Measurements from ENCODE around the gene RAB40C. TPM values are rescaled to one million over a fixed set of nuclear protein-coding genes. Genes with fewer than 3 reads are reported as not detected.

RAB40C gene
- total RNA-seq, 1 donor from 2014 or later: 5.7 TPM

DNA sequence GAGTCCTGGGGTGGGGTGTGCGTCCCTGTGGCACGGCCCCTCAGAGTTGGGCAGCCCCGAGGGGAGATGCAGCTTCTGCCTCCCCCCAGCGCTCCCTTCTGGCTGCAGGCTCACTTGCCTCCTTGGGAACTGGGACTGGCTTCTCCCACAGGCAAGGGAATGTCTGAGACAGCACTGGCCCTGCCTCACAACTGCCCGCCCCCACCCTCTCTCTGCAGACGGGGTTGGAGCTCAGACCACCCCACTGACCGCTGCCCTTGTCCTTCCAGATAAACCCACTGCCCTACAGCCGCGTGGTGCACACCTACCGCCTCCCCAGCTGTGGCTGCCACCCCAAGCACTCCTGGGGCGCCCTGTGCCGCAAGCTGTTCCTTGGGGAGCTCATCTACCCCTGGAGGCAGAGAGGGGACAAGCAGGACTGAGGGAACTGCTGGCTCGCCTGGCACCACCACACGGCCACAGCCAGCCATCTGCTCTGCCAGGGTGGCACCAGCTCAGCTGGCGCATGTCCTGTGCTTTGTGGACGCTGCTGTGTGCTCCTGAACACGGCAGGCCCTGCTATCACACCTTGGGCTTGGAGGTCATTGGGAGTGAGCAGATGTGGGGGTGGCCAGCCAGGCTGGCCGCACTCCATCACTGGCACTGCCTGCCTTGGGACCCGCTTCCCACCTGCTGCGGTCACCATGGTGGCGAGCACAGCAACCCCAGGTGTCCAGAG, 7.1 kb upstream of the RAB40C start:
- Histone ChIP-seq H3K4me3 (ENCODE audit: low read length in 3 of 3) (no peak overlapping the region), H3K4me1 (ENCODE audit: control insufficient read depth in 3 of 3, insufficient read depth in 3 of 3, low read length in 3 of 3) (peaks cover 25 to 40% (median 37%) of the 10 kb centered on the region in 3 donors), H3K36me3 (ENCODE audit: control insufficient read depth in 3 of 3, insufficient read depth in 3 of 3, low read length in 3 of 3) (peaks cover 0 to 9% (median 2%) of the 10 kb centered on the region in 3 donors), H3K9ac (ENCODE audit: low read depth in 1 of 3, low read length in 3 of 3) (peak overlapping the region in 1 of 3 donors; percentile 25), H3K27me3 (ENCODE audit: control insufficient read depth in 3 of 3, insufficient read depth in 3 of 3, low read length in 3 of 3) (peaks cover 0 to 5% (median 0%) of the 10 kb centered on the region in 3 donors), H3K27ac (ENCODE audit: low read depth, low read length) (no peak overlapping the region), H3K9me3 (ENCODE audit: control insufficient read depth in 3 of 3, low read length in 3 of 3) (no peaks in the 10 kb centered on the region)

DNA sequence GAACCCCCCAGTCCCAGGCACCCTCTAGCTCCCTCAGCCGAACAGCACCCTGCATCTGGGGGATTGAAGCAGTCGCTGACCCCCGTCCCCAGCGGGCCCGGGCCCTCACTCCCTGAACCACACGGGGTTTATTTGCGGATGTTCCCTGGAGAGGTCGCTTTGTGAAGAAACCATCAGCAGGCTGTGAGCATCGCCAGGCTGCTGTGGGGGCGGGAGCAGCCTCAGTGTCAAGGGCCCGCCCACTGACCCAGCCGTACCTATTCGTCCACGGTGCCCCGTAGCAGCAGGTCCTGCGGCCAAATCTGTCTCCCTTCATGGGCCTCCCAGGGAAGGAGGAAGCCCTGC, 6.4 kb upstream of the RAB40C start:
- Histone ChIP-seq H3K9ac (ENCODE audit: low read depth in 1 of 3, low read length in 3 of 3) (peak overlapping the region in 1 of 3 donors; percentile 25), H3K9me3 (ENCODE audit: control insufficient read depth in 3 of 3, low read length in 3 of 3) (no peaks in the 10 kb centered on the region), H3K27ac (ENCODE audit: low read depth, low read length) (no peak overlapping the region), H3K4me1 (ENCODE audit: control insufficient read depth in 3 of 3, insufficient read depth in 3 of 3, low read length in 3 of 3) (peaks cover 32 to 46% (median 43%) of the 10 kb centered on the region in 3 donors), H3K36me3 (ENCODE audit: control insufficient read depth in 3 of 3, insufficient read depth in 3 of 3, low read length in 3 of 3) (peaks cover 0 to 9% (median 2%) of the 10 kb centered on the region in 3 donors), H3K27me3 (ENCODE audit: control insufficient read depth in 3 of 3, insufficient read depth in 3 of 3, low read length in 3 of 3) (peaks cover 0 to 5% (median 0%) of the 10 kb centered on the region in 3 donors), H3K4me3 (ENCODE audit: low read length in 3 of 3) (no peak overlapping the region)

DNA sequence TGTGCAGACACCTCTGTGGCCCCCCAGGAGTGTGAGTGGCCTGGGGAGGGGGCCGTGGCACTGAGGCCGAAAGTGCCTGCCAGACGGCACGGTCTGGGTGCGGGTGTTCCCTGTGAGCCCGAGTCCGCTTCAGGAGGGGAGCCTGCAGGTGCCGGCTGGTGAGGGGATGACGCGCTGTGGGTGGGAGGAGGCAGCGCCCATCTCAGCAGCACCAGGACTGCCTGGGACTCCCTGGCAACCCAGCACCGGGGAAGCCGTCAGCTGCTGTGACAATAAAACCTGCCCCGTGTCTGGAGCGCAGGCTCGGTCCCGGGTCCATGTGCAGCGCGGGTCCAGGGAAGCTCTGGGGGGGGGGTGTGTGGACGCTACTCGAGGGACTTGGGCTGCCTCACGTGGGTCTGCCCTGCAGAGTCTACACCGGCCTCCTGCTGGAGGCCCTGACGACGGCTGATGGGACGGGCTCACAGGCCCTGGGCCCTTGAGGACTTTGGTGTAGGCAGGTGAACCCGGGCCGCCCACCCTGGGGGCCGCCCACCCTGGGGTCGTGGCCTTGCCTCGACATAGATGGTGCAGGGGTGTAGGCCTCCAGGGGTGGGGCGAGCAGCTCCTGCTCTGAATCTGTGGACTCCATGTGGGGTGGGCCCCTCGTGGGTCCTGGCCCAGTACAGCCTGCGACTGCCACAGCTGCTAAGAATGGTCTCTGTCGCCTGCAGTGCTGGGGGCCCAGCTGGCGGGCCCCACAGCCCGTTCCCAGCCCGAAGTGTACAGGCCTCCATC, 5.9 kb upstream of the RAB40C start:
- H3K4me1 ChIP-seq (ENCODE audit: control insufficient read depth in 3 of 3, insufficient read depth in 3 of 3, low read length in 3 of 3): peaks cover 32 to 50% (median 44%) of the 10 kb centered on the region in 3 donors
- no peak overlapping the region for H3K27ac ChIP-seq (ENCODE audit: low read depth, low read length)

DNA sequence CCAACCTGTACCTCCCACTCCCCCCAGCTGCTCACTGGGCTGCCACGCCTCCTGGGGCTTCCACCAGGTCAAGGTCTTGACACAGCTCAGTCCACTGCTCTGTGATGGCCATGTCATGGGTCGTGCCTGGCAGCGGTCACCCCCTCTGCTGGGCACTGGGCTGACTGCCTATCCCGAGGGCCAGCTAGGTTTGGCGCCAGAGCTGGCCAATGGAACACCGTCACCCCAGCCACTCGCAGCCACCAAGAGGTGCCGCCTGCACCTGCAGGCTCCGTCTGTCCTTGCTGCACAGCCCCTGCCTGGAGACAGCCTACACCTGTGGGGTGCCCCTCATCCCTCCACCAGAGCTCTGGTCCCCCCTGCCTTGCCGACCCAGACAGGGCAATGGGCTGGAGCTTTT, 4.5 kb upstream of the RAB40C start:
- Histone ChIP-seq H3K4me1 (ENCODE audit: control insufficient read depth in 3 of 3, insufficient read depth in 3 of 3, low read length in 3 of 3) (peaks cover 32 to 52% (median 44%) of the 10 kb centered on the region in 3 donors), H3K36me3 (ENCODE audit: control insufficient read depth in 3 of 3, insufficient read depth in 3 of 3, low read length in 3 of 3) (peaks cover 0 to 5% (median 4%) of the 10 kb centered on the region in 3 donors), H3K9me3 (ENCODE audit: control insufficient read depth in 3 of 3, low read length in 3 of 3) (no peaks in the 10 kb centered on the region), H3K9ac (ENCODE audit: low read depth in 1 of 3, low read length in 3 of 3) (peak overlapping the region in 2 of 3 donors; percentile 16 to 30), H3K27me3 (ENCODE audit: control insufficient read depth in 3 of 3, insufficient read depth in 3 of 3, low read length in 3 of 3) (peaks cover 0 to 5% (median 0%) of the 10 kb centered on the region in 3 donors), H3K27ac (ENCODE audit: low read depth, low read length) (no peak overlapping the region), H3K4me3 (ENCODE audit: low read length in 3 of 3) (no peak overlapping the region)

More for the DNA sequence above, 5.9 kb upstream of the RAB40C start:
- Histone ChIP-seq H3K27me3 (ENCODE audit: control insufficient read depth in 3 of 3, insufficient read depth in 3 of 3, low read length in 3 of 3) (peaks cover 0 to 5% (median 0%) of the 10 kb centered on the region in 3 donors), H3K4me3 (ENCODE audit: low read length in 3 of 3) (no peak overlapping the region), H3K9ac (ENCODE audit: low read depth in 1 of 3, low read length in 3 of 3) (no peak overlapping the region), H3K9me3 (ENCODE audit: control insufficient read depth in 3 of 3, low read length in 3 of 3) (no peaks in the 10 kb centered on the region), H3K36me3 (ENCODE audit: control insufficient read depth in 3 of 3, insufficient read depth in 3 of 3, low read length in 3 of 3) (peaks cover 0 to 9% (median 2%) of the 10 kb centered on the region in 3 donors)

DNA sequence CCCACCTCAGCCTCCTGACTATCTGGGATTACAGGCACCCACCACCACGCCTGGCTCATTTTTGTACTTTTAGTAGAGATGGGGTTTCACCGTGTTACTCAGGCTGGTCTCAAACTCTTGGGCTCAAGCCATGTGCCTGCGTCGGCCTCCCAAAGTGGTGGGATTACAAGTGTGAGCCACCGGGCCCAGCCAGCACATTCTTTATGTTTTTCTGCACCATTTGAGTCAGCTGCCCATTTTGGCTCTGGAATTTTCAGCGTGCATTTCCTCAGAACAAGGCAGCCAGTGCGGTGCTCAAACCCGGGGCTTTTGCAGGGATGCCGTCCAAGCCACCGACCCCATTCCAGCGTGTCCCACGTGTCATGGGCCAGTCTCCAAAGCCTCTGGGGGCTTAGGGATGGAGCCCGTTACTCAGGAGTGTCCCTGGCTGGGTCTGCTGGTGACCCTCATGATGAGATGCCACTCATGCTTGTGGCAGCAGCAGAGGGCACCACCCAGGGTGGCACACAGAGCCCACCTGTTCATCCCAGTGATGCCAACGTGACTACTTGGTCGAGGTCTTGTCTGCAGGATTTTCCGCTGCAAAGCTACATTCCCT, 3.7 kb upstream of the RAB40C start:
- H3K9me3 ChIP-seq (ENCODE audit: control insufficient read depth in 3 of 3, low read length in 3 of 3): no peaks in the 10 kb centered on the region
- peaks cover 0 to 5% (median 0%) of the 10 kb centered on the region in 3 donors for H3K27me3 ChIP-seq (ENCODE audit: control insufficient read depth in 3 of 3, insufficient read depth in 3 of 3, low read length in 3 of 3)
- H3K4me3 ChIP-seq (ENCODE audit: low read length in 3 of 3): no peak overlapping the region
- peaks cover 0 to 4% (median 1%) of the 10 kb centered on the region in 3 donors for H3K36me3 ChIP-seq (ENCODE audit: control insufficient read depth in 3 of 3, insufficient read depth in 3 of 3, low read length in 3 of 3)
- H3K4me1 ChIP-seq (ENCODE audit: control insufficient read depth in 3 of 3, insufficient read depth in 3 of 3, low read length in 3 of 3): peaks cover 38 to 60% (median 52%) of the 10 kb centered on the region in 3 donors
- peak overlapping the region in 2 of 3 donors; percentile 27 to 98 for H3K9ac ChIP-seq (ENCODE audit: low read depth in 1 of 3, low read length in 3 of 3)
- H3K27ac ChIP-seq (ENCODE audit: low read depth, low read length): no peak overlapping the region

DNA sequence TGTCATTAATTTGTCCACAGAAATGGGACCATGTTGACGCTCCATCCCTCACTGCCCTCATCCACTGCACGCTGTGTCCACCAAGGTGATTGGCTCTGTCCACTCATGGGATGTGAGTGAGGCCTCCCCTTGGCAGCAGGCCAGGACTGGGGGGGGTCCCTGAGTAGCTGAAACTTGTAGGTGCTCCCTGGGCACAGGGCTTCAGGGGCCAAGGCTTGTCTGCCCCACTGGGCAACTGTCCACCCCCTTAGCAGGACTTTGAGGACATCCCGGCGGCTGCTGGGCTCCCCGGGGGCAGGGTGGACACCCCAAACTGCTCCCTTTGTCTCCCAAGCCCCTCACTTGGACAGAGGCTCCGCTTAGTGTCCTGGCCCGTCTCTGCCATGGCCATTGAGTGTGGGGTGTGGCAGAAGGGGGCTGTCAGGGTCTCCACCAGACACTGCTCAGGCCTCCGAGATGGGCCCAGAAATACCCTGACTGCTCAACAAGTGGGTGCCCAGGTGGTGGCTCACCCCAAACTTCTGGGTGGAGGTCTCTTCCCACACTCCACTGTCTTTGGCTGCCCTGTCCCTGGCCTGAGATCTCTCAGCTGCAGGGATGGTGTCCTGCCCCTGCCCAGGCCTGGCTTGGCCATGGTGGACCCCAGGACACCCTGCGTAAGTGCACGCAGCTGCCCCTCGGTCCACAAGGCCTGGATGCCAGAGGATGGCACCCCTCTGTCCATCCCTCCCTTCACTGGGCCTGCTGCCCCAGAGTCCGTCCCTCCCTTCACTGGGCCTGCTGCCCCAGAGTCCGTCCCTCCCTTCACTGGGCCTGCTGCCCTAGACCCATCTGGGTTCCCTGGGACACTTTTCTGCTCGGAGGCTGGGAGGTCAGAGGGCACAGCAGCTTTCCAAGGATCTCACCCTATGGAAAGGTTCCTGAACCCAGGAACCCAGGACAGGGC, 2.9 kb upstream of the RAB40C start:
- Histone ChIP-seq H3K27me3 (ENCODE audit: control insufficient read depth in 3 of 3, insufficient read depth in 3 of 3, low read length in 3 of 3) (peaks cover 0 to 5% (median 0%) of the 10 kb centered on the region in 3 donors), H3K4me1 (ENCODE audit: control insufficient read depth in 3 of 3, insufficient read depth in 3 of 3, low read length in 3 of 3) (peaks cover 44 to 67% (median 57%) of the 10 kb centered on the region in 3 donors), H3K36me3 (ENCODE audit: control insufficient read depth in 3 of 3, insufficient read depth in 3 of 3, low read length in 3 of 3) (peaks cover 0 to 4% (median 0%) of the 10 kb centered on the region in 3 donors), H3K27ac (ENCODE audit: low read depth, low read length) (peak overlapping the region; percentile 94), H3K9ac (ENCODE audit: low read depth in 1 of 3, low read length in 3 of 3) (peak overlapping the region; percentile 62 to 98 (median 64)), H3K9me3 (ENCODE audit: control insufficient read depth in 3 of 3, low read length in 3 of 3) (no peaks in the 10 kb centered on the region), H3K4me3 (ENCODE audit: low read length in 3 of 3) (peak overlapping the region in 2 of 3 donors; percentile 45 to 51)

DNA sequence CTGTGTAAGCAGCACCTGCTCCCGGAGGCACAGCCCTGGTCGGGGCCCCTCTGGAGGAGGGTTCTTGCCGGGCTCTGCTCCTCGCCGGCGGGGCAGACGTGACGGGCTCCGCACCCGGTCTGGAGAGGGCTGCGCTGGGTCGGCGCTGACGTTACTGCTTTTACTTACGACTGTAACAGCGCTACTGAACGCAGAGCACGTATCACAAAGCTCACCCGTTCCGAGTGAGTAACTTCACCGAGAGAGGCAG, 1.3 kb upstream of the RAB40C start:
- Histone ChIP-seq H3K27me3 (ENCODE audit: control insufficient read depth in 3 of 3, insufficient read depth in 3 of 3, low read length in 3 of 3) (peaks cover 0 to 5% (median 0%) of the 10 kb centered on the region in 3 donors), H3K9me3 (ENCODE audit: control insufficient read depth in 3 of 3, low read length in 3 of 3) (no peaks in the 10 kb centered on the region), H3K4me1 (ENCODE audit: control insufficient read depth in 3 of 3, insufficient read depth in 3 of 3, low read length in 3 of 3) (peaks cover 61 to 71% (median 62%) of the 10 kb centered on the region in 3 donors), H3K4me3 (ENCODE audit: low read length in 3 of 3) (peak overlapping the region; percentile 90 to 96 (median 96)), H3K36me3 (ENCODE audit: control insufficient read depth in 3 of 3, insufficient read depth in 3 of 3, low read length in 3 of 3) (peaks cover 0 to 2% (median 0%) of the 10 kb centered on the region in 3 donors), H3K27ac (ENCODE audit: low read depth, low read length) (peak overlapping the region; percentile 94), H3K9ac (ENCODE audit: low read depth in 1 of 3, low read length in 3 of 3) (peak overlapping the region; percentile 94 to 98 (median 96))

DNA sequence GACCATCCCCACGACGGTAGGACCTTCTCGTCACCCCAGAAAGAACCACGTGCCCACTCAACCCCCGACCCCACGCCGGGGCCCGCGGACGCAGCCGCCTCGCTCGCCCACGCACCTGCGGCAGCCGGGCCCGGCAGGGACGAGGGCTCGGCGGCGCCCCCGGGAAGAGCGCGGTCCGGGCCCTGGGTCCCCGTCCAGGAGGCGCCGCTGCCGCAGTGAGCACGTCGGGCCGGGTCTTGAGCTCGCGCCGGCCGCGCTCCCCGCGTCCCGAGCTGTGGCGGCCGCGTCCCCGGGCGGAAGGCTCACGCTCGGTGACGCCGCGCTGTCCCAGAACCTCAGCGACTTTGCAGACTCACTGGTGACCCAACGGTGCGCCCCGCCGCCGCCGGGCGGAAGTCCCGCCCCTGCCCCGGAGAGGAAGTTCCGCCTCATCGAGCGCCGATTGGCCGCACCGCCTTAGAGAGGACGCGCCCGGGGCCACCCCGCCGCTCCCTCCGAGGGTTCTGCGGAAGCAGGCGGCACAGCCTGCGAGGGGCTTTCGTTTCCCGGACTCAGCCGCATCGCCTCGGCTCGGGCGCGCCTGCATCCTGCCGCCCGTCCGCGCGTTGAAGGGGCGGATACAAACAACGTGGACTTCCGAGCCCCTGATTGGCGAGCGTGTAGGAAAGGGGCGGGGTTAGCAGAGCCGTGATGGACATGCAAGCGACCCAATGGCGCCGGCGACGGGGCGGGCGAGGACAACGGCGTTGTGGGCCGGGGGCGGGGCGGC, 793 bp upstream of the RAB40C start:
- peak overlapping the region; percentile 94 for H3K27ac ChIP-seq (ENCODE audit: low read depth, low read length)
- peaks cover 0 to 2% (median 0%) of the 10 kb centered on the region in 3 donors for H3K36me3 ChIP-seq (ENCODE audit: control insufficient read depth in 3 of 3, insufficient read depth in 3 of 3, low read length in 3 of 3)
- no peaks in the 10 kb centered on the region for H3K9me3 ChIP-seq (ENCODE audit: control insufficient read depth in 3 of 3, low read length in 3 of 3)
- peaks cover 0 to 5% (median 0%) of the 10 kb centered on the region in 3 donors for H3K27me3 ChIP-seq (ENCODE audit: control insufficient read depth in 3 of 3, insufficient read depth in 3 of 3, low read length in 3 of 3)
- H3K9ac ChIP-seq (ENCODE audit: low read depth in 1 of 3, low read length in 3 of 3): peak overlapping the region; percentile 94 to 98 (median 96)
- H3K4me3 ChIP-seq (ENCODE audit: low read length in 3 of 3): peak overlapping the region; percentile 90 to 96 (median 96)
- peaks cover 66 to 75% (median 67%) of the 10 kb centered on the region in 3 donors for H3K4me1 ChIP-seq (ENCODE audit: control insufficient read depth in 3 of 3, insufficient read depth in 3 of 3, low read length in 3 of 3)
